GM21723 (cell line): ENCODE results near the gene TRMT61B.

Experiments used
- ATAC-seq: cut with Tn5 transposase; IDR thresholded peaks from one replicate; pipeline ENCODE4 v1.9.1; 2021; ENCODE audit warnings: mild to moderate bottlenecking, moderate library complexity; ENCODE audit not compliant: unreplicated experiment

The TRMT61B gene

GRCh38 chr2:28868611-28869010 is 1.5 kb downstream of the TRMT61B start:
- ATAC-seq = no peak

DNA sequence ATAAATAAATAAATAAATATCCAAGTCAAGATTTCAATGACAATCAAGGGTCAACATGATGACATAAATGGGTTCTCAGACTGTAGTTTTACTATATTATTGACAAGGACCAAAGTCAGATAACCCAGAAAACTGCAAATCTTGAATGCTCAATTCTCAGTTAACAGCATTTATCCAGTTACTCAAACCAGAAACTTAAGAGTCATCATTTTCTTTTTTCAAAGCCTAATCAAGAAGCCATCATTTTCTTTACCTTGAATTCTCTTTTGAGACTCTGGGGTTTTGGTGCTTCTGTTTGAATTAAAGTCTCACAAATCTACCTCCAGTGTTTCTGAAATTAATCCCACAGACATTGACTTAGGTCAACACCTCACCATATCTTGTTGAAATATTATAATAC is 14.1 kb downstream of the TRMT61B start:
- no peak for ATAC-seq

GRCh38 chr2:28855193-28855592 is 14.9 kb downstream of the TRMT61B start:
- ATAC-seq = no peak

- no peak for ATAC-seq
Observed at GRCh38 chr2:28842042-28842441, 28.1 kb downstream of the TRMT61B start.

- no peak for ATAC-seq
Observed at GRCh38 chr2:28838971-28839370, 31.1 kb downstream of the TRMT61B start.

DNA sequence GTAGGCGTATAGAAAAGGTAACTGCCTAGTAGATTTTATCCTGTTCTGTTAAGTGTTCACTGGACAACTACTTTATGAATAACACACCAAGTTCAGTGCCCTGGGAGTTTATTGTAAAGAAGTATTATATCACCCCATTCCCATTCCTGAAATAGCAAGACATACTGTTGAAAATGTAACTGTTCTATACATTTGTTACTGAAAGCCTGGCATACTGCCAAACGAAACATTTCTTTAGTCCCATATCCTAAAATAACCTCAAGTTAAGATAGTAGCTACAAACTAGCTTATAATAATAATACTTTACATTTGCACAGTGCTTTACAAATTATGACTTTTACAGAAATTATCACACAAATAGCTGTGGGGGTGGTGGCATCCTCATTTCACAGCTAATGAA is 34.3 kb downstream of the TRMT61B start:
- no peak for ATAC-seq

GRCh38 chr2:28833740-28834470 is 36.2 kb downstream of the TRMT61B start:
- ATAC-seq = no peak

DNA sequence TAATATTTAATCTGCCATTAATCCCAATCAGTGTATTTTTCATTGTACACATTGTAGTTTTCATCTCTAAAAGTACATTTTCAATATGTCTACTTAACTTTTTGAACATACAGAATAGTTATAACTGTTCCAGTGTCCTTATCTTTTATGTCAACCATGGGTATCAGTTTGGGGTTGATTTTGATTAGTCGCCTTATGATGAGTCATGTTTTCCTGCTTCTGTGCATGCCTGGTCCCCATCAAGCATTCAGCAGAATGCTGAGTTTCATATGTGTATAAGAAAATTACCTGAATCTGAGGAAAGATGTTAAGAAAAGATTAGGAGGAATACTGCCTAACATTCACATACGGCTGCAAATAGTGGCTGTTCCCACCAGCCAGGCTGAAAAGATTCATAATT is 41.7 kb downstream of the TRMT61B start:
- ATAC-seq = no peak

GRCh38 chr2:28824870-28825269 is 45.2 kb downstream of the TRMT61B start:
- no peak for ATAC-seq

DNA sequence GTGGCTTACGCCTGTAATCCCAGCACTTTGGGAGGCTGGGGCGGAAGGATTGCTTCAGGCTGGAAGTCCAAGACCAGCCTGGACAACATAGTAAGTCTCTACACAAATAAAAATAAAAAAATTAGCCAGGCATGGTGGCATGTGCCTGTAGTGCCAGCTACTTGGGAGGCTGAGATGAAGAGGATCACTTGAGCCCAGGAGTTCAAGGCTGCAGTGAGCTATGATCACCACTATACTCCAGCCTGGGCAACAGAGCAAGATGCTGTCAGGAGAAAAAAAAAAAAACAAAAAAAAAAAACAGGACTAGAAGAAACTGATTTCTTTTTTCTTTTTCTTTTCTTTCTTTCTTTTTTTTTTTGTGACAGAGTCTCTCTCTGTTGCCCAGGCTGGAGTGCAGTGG is 45.9 kb downstream of the TRMT61B start:
- no peak for ATAC-seq

DNA sequence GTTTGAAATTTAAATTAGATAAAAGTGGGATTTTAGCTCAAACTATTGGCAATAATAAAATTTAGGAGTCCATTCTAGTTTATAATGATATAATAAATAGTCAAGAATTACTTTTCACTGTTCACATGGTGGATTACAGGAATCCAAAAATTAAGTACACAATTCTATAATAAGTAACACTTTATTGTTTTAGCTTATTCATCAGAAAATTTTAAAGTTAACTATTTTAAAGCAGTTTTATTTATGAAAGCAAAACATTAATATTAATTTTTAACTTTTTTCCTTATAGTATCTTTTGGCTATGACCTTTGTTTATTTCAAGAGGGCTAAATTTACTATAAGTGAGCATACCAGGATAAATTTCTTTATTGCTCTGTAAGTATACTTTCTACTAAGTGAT is 48.1 kb downstream of the TRMT61B start:
- ATAC-seq = no peak

GRCh38 chr2:28821295-28821958 is 48.7 kb downstream of the TRMT61B start:
- ATAC-seq = no peak

DNA sequence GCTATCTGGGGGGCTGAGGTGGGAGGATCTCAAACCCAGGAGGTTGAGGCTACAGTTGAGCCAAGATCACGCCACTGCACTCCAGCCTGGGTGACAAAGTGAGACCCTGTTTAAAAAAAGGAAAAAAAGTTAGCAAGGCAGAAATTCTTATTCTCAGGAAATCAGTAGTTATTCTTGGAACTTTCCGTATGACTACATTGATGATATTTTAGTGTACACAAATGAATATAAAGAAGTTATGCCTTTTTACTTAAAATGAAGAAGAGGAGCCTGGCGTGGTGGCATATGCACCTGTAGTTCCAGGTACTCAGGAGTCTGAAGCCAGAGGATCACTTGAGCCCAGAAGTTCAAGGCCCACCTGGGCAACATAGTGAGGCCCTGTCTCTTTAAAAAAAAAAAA is 52.1 kb downstream of the TRMT61B start:
- ATAC-seq = no peak

- ATAC-seq = peak; percentile 80
Observed at GRCh38 chr2:28810384-28811285, 59.5 kb downstream of the TRMT61B start, which contains the start of gene SPDYA. SPDYA (plus strand) TSS chr2:28810834; CDS start chr2:28816015, 5,181 bp downstream.

DNA sequence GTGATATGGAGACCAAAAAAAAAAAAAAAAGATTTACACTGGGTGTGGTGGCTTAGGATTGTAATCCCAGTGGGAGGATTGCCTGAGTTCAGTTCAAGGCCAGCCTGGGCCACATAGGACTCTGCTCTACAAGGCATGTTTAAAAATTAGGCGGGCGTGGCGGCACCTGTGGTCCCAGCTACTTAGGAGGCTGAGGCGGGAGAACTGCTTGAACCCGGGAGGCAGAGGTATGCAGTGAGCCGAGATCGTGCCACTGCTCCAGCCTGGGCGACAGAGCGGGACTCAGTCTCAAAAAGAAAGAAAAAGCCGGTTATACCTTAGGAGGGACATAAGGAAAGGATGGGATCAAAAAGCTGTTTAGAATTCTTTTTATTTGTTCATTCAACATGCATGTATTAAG is 60.2 kb downstream of the TRMT61B start:
- no peak for ATAC-seq

- no peak for ATAC-seq
Observed at GRCh38 chr2:28802975-28803429, 67.1 kb downstream of the TRMT61B start.

GRCh38 chr2:28801726-28802125 is 68.4 kb downstream of the TRMT61B start:
- no peak for ATAC-seq
